HCEC 1CT (cell line): ENCODE results near the gene KRTAP4-7.
"Not testable (repeated sequence)": the region's sequence is repeated elsewhere in the genome, so short reads cannot be mapped to it uniquely, and the experiment has no call there.

Experiments
- DNase-seq: peaks from one replicate; pipeline ENCODE4 v3.0.0-alpha.2; 2017

KRTAP4-7 gene

DNA sequence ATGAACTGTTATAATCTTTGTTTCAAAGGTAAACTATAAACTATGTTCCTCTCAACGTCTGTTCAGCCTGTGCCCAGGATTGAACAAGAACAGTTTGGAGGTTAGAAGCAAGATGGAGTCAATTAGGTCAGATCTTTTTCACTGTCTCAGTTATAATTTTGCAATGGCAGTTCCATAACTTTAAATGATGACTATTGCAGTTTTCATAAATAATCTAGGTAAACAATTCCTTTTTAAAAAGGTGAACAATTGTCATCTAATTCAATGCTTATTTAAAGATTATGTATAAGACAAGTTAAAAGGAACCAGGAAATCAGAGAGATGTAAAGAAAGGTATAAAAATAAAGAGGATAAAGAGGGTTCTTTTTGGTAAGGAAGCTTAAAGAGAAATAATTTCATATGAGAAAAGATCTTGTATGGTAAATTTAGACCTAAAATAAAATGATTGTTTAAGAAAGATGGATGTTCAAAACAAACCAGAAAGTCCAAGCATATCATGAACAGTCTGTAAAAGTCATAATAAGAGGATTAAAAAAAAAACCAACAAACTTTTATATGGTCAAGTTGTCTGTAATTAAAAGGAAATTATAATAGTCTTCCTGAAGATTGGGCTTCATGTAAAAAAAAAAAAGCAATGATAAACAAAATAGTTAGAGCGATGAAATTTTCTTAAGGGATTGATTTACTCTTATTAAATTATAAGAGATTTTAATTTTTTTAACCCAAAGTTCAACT lies 27.4 kb downstream of the KRTAP4-7 start:
- DNase-seq, result no peak

DNA sequence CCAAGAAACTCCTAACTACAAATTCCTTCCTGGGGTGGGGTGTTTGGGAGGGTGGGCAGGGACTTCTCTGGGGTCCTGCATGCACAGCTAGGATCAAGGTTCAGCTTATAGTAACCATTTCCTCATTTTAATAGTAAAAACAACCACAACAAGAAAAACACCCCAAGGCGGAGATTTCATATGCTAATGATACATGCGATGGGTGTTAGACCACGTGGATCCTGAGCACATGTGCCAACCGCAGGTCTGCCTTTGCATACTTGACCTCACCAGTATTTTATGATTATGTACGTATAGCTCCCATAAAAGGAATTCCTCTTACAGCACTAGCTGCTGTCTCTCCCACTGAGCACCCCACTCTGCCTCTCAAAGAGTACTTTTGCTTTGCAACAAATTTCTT lies 32.3 kb downstream of the KRTAP4-7 start:
- no peak for DNase-seq

GRCh38 chr17:41117846-41118386 lies 34.0 kb downstream of the KRTAP4-7 start, which contains the start of gene KRTAP4-11:
Gene KRTAP4-11, minus strand, starts transcription at chr17:41118373. Its CDS starts 58 bp downstream, at chr17:41118315.
- not testable (repeated sequence) for DNase-seq

GRCh38 chr17:41118721-41119120 lies 34.8 kb downstream of the KRTAP4-7 start:
- peak; percentile 51 for DNase-seq

DNA sequence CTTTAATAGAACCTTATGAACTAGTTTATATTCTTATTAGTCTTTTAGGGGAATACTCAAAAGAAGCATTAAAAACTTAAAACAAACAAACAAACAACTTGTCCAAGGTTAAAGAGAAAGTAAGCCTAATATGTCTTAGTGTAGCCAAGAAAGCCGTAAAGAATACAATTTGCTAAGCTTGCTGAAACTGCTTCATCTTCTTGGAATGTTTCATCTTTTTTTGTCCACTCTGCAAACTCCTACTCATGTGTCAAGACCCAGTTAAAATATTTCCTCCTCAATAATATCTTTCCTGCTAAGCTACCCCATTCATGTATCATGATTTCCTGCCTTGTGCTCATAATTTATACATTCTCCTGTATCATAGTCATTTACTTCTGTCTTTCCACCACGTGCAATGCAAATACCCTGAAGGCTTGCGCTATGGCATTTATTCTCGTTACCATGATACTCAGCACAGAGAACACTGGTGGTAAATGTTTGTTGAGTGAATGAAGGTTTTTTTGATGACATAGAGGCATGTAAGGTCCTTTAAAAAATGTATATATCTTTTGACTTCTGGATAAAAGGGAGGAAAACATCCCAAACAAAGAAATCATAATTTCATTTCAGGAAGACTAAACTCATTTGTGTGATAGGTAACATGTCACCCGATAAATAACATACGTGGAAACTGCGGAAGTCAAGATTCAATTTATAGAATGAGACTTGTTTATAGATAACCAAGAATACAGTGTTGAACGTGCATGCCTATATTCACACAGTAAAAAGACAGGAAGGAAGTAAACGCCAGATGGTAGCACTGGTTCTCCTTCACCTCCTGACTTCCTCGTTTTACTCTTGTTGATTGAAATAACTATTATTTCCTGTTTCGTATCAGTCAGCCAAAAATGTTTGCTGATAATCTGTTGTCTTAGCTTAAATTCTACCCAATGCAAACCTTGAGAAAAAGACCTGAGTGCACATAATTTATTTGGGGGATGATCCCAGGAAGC lies 36.0 kb downstream of the KRTAP4-7 start:
- peak; percentile 56 for DNase-seq

DNA sequence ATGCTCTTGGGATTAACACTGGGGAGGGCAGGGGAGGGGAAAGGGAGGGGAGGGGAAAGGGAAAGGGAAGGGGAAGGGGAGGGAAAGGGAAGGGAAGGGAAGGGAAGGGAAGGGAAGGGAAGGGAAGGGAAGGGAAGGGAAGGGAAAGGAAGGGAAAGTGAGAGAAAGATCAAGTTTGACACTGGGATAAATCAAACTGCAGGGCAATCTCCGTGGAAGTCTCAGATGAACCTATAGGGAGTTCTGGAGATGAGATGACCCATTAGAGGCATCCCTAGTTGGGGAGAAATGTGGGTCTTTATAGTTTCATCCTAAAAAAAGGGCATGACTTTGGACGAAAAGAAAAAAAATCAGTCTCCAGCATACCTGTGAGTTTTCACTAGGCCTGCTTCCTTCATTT lies 37.8 kb downstream of the KRTAP4-7 start:
- DNase-seq, result no peak

DNA sequence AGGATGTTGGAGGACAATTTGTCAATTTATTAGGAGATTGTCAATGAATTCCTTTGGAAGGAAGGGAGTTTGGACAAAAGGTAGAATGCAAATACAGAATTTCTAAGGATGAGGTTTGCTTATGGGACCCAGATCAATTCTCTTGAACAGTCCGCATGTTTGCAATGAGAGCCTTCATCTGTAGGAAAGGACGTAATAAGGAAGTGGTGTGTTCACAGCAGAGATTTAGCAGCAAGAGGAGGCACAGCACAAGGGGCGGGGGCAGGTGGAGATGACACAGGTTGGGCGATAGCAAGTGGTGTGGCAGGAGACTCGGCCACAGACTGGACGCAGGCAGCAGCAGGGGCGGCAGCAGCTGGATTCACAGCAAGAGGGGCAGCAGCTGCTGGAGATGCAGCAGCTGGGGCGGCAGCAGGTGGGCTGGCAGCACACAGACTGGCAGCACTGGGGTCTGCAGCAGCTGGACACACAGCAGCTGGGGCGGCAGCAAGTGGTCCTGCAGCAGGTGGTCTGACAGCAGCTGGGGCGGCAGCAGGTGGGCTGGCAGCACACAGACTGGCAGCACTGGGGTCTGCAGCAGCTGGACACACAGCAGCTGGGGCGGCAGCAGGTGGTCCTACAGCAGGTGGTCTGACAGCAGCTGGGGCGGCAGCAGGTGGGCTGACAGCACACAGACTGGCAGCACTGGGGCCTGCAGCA lies 39.5 kb downstream of the KRTAP4-7 start:
- DNase-seq, result not testable (repeated sequence)

DNA sequence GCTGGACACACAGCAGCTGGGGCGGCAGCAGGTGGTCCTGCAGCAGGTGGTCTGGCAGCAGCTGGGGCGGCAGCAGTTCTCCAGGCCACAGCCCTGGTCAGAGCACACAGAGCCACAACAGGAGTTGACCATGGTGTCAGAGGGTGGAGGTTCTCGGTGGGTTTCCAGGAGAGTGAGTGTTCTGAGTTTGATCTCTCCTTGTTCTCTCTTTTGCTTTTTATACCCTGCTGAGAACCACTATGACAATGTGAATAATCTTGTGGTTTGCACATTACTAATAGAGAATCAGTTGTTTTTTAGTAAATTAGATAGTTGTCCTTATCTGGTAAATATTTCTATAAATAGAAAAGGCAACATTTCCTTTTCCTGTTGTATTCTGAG lies 40.0 kb downstream of the KRTAP4-7 start, which contains the start of gene KRTAP4-12:
Gene KRTAP4-12 (minus strand): TSS at position 192 of the 381 bp plus-strand sequence. CDS start 60 bp downstream, at position 132.
- not testable (repeated sequence) for DNase-seq

DNA sequence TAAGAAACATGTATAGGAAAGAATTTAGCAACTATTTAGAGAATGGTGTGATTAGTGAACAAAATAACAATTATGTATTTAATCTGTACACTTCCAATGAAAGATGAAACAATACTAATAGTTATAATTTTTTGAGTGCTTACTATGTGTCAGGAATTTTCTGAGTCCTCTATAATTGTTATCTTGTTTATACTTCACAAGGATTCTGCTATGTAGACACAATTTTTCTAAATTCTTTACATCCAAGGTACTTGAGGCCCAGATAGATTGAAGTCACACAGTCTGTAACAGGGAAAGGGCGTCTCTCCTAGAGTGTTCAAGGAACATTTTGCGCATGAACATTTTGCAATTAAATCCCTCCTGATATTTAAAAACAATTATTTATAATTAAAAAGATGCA lies 41.1 kb downstream of the KRTAP4-7 start:
- DNase-seq, result no peak

DNA sequence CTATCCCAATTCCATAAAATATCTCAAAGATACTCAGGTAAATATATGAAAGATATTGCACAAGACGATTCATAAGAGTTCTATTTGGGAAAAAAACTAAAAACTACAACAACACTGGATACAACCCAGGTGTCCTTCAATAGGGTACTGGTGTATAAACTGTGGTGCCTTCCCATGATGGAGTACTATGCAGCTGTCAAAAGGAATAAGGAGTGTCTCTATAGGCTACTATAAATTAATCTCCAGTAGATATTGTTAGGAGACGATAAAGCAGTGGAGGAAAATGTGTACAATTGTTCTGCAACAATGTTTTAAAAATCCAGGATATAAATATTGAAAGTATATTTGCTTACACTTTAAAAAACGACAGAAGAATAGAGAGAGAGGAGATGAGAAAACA lies 42.5 kb downstream of the KRTAP4-7 start:
- DNase-seq, result no peak

DNA sequence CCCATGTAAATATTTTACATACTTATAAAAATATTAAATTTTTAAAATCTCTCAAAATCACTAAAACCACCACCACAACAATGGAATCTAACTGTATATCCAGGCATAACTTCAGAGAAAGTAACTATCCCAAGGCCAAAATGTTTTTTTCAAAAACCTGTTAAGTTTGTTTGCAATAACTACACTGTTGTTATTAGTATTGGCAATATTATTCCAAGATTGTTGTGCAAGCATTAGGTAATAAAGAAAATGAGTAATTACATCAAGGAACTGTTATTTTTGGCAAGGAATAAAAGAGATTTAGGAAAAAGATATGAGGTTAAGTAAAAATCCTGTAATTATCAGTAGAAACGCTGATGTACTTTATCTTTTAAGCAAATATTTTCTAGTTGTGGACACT lies 43.4 kb downstream of the KRTAP4-7 start:
- no peak for DNase-seq

- peak; percentile 39 for DNase-seq
Measured at GRCh38 chr17:41131979-41132378, 48.0 kb downstream of the KRTAP4-7 start.

- DNase-seq, result no peak
Measured at GRCh38 chr17:41133880-41134735, 50.2 kb downstream of the KRTAP4-7 start.
